Activated CD4-positive, alpha-beta T cell treated with anti-CD3 and anti-CD28 coated beads, Interleukin-2, amount 50 U/mL, for 1 hour (primary cell): Measurements from ENCODE around the gene MS4A4A.
"Not testable (repeated sequence)": the region's sequence is repeated elsewhere in the genome, so short reads cannot be mapped to it uniquely, and the experiment has no call there.

Experiments used
- DNase-seq: peaks from one replicate; pipeline ENCODE4 v3.0.0-alpha.2; 2020

Gene MS4A4A

DNA sequence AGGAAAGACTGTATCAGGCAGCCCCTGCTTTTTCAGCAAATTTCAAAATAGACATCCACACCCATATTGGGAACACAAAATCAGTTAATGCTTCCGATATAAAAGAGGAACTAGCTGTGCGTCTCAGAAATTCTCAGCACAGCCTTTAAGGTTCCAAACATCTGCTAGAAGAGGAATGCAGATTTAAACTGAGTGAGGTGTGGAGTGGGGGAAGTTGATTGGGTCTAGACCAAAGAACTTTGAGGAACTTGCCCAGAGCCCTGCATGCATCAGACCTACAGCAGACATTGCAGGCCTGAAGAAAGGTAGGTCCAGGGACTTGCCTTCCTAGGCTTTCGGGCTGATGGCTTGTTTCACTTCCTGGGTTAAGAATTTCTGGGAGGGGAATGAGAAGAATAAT, at the start of gene MS4A4A:
Gene MS4A4A, plus strand, starts transcription at position 255 of the 400 bp plus-strand sequence. Its CDS starts 10 bp downstream, at position 265.
- DNase-seq = no peak

DNA sequence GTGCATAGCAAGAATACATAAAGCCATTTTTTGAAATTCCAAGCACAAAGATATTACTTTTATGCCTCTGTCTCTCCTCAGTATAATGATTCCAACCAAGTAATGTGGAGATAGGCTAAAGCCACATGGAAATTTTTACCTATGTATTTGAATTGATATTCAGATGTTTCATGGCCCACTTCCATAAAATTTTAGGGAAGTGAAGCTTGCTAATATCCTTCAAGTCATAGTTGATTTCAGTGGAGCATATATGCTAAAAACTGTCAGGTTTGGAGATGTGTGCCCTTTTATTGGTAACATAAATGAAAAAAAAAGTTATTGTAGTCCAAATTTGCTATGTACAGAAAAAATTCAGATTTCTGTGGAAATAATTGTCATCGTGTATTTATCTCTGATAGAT, 49.8 kb upstream of the MS4A4A start:
- no peak for DNase-seq

DNA sequence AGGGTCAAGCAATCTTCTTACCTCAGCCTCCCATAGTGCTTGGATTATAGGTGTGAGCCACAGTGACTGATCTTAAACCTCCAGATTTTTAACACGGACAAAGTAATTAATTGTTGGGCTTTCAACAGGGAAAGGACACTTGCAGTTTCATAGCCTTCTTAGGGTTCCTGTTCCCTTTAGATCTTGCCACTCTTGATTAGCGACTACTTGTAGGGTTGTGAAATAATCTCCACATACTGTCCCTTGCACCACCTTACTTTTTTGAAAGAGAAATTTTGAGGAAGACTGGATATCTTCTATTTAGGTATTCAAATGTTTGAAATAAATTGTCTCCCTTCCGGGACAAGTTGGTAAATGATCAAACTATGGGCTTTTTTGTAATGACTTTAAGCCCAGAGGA, 45.1 kb upstream of the MS4A4A start:
- no peak for DNase-seq

DNA sequence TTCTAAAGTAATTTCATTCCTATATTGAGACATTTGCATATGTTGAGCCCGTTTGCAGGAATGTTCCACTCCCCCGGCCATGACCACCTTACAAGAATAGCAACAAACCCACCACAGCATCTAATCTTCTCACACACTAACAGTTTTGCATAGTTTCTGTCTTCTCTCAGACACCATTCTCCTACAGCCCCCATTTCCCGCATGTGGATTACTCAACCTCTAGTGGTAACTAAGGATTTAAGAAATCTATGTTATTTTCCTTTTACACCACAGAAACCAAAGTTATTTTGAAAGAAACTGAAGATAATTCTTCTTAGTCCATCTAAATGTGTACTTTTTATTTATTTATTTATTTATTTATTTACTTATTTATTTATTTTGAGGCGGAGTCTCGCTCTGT, 39.8 kb upstream of the MS4A4A start:
- DNase-seq = no peak

- DNase-seq = no peak
Observed at GRCh38 chr11:60241786-60242185, 38.7 kb upstream of the MS4A4A start.

GRCh38 chr11:60242740-60243239, 37.7 kb upstream of the MS4A4A start, which contains the start of gene MS4A4E:
Gene MS4A4E (minus strand): TSS chr11:60243137. CDS start chr11:60230055, 13,082 bp downstream.
- DNase-seq = no peak

DNA sequence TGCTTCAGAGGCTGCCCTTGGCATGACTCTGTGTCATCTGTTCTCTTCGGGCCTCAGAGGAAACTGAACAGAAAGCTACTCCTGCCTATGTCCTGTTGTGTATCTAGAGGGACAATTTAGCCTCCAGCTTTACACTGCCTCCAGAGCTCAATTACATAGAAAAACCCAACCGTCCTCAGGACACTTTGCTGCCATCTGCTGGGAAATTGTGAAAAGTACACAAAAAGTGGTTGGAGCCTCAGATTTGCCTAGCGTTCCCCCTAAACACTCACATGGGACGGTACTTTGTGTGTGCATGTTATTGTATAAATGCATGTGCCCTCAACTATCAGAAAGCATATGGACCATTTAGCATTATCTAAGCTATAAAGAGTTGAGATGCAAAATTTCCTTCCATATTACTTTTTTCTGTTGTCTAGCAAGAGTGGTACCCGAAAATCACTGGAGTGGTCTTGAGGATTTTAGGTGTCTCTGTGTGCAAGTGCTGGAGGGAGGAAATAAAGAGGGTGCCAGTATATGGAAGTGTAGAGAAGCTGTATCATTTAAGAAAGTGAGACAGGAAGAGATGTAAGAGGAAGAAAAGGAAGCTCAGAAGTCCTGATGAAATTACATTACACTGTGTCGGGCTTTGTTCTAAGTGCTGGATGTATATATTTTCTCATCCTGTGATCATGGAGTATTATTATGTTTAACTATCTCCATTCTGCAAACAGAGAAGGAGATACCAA, 28.8 kb upstream of the MS4A4A start:
- DNase-seq = no peak

GRCh38 chr11:60252213-60253108, 28.0 kb upstream of the MS4A4A start:
- no peak for DNase-seq

- no peak for DNase-seq
Observed at GRCh38 chr11:60257956-60258722, 22.3 kb upstream of the MS4A4A start.

DNA sequence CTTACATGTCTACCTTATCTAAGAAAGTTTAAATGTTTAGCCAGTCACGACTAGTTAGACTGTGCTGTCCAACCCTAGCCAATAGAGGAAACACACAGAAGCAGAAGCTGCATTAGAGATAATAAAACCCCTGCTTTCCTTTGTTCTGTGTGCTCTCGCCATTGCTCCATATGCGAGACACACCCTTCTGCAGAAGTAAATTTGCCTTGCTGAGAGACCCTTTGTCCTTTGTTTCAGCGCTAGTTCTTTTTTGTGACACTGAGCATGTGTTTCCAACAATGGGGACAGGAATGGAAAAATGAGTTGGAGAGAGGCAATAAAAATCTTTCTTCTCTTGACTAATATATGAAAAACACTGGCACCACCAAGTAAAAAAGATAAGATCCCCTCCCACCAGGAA, 19.5 kb upstream of the MS4A4A start:
- no peak for DNase-seq

- DNase-seq = no peak
Observed at GRCh38 chr11:60263402-60263801, 17.1 kb upstream of the MS4A4A start.

GRCh38 chr11:60264644-60265043, 15.8 kb upstream of the MS4A4A start:
- DNase-seq = no peak

DNA sequence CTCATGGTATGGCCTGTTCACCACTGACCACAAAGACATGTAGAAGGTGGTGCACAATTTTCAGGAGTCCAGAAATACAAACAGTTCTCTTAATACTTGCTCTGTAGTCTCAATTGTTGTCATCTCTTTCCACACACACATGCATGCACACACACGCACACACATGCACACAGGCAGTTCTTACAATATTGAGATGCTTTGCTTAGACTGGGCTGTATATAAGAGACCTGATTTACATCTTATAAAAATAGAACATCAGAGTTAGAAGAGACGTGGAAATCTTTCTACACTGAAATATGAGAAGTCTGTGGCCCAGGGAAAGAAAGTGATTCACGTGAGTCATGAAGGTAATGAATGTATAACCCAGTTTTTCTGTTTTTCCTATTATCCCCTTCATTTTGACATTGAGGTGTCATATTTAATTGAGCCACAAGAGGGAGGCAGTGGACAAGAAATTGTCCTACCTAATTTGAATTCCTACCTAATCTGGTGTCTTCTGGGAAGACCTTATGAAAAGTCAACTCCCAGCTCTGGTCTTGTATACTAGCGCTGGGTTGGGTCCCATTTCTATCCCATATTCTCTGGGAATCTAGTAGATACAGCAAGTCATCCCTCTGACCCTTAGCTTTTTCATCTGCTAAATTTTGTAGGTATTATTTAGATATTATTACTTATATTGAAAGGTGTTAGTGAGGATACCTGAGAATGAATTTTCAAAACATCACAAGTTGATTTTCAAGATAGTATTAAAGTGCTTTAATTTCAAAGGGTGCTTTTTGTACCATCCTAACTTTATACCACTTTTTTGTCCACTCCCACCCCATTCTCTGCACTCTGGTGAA, 14.9 kb upstream of the MS4A4A start:
- no peak for DNase-seq

GRCh38 chr11:60274416-60274815, 6.0 kb upstream of the MS4A4A start:
- DNase-seq = no peak

DNA sequence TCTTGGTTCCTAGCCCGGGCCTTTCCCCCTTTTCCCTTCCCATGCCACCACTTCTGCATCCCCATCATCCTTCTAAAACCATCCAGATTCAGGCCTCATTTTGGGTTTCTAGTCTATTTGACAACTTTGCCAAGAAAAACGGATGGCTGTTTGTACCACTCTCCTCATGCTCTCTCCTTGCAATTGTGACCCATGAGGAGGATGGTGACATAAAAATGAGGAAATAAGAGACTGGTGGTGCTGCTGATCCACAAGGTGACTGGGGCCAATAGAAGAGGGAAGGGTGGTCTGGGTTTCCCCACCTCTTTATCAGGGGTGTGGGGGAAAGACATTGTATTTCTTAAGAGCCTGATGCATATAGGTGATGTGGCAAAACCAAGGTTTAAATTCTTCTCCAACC, 1.0 kb downstream of the MS4A4A start:
- no peak for DNase-seq

- no peak for DNase-seq
Observed at GRCh38 chr11:60282286-60282685, 1.8 kb downstream of the MS4A4A start.

DNA sequence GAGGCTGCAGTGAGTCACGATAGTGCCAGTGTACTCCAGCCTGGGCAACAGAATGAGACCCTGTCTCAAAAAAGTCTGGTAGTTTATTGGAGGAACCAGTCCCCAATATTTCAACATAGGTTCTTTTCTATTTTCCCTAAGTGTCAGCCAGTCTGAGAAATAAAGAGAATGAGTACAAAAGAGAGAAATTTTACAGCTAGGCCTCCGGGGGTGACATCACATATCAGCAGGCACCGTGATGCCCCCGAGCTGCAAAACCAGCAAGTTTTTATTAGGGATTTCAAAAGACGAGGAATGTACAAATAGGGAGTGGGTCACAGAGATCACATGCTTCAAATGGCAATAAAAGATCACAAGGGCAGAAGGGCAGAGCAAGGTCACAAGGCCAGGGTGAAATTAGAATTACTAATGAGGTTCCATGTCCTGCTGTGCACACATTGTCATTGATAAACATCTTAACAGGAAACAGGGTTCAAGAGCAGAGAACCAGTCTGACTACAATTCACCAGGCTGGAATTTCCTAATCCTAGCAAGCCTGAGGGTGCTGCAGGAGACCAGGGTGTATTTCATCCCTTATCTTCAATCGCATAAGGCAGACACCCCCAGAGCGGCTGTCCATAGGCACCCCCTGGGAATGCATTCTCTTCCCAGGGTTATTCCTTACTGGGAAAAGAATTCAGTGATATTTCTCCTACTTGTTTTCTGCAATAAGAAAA, 5.1 kb downstream of the MS4A4A start:
- not testable (repeated sequence) for DNase-seq

- DNase-seq = no peak
Observed at GRCh38 chr11:60288531-60288930, 8.1 kb downstream of the MS4A4A start.

GRCh38 chr11:60292145-60292544, 11.7 kb downstream of the MS4A4A start:
- DNase-seq = no peak

DNA sequence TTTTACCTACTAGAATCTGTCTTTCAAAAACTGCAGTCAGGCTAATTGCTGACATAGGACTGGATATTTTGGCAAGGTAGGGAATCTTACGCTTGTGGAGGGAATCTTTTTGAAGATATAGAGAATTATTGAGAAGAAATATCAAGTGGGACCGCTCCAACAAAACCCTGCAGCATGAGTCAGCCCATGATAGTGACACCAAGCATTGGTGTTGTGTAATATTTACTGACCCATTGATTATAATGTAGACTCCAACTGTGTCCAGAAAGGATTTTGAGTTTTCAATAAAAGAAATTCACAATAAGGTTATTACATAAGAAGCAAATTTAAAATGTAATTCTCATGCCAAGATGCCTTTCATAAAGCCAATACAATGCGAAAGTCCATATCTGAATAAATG, 20.7 kb downstream of the MS4A4A start:
- DNase-seq = no peak

GRCh38 chr11:60301884-60302283, 21.4 kb downstream of the MS4A4A start:
- DNase-seq = not testable (repeated sequence)
